ENCODE results near the gene ERI2. TPM values are rescaled to one million over a fixed set of nuclear protein-coding genes. Genes with fewer than 3 reads are reported as not detected.

Gene ERI2
- total RNA-seq, 2 donors from 2014 or later, result 31.6 to 35.2 TPM

DNA sequence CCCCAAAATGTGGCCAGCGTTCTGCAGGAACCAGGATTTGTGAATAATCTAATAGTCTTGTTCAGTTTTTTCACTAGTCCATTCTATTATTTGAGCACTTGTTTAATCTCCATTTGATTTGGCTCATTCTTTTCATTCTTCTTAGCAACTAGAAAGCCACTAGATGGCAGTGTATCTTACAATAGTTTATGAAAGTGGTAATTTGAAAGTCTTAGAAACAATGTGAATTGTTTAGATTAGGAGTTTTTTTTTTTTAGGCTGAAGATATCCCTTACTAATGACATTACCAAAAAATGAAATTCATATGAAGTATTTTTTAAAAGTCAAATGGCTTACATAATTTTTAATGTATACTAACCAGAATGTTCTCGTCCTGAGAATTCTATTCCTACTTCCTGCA lies 6.7 kb downstream of the ERI2 start:
- no peak for DNase-seq (ENCODE audit: low spot score)

DNA sequence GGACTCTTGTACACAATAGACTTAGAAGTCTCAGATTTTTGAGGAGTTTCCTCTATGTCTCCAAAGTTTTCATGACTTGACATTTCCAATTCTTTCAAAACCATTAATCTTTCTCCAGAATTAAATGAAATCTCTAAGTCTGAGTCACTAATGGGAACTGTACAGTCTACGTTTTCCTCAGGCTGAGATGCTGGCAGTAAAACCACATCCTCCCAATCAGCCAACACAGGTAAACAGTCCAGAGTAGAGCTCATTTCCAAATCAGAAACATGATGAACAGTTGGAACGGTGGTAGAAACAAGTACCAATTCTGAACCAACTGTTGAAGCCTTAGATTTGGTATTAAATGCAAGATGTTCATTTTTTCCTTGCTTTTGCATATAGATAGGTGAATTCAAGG lies 7.9 kb downstream of the ERI2 start:
- TF ChIP-seq POLR2AphosphoS5 (IDR thresholded peaks at IDR 0.05), result no peak
- TF ChIP-seq, protein P1, sequence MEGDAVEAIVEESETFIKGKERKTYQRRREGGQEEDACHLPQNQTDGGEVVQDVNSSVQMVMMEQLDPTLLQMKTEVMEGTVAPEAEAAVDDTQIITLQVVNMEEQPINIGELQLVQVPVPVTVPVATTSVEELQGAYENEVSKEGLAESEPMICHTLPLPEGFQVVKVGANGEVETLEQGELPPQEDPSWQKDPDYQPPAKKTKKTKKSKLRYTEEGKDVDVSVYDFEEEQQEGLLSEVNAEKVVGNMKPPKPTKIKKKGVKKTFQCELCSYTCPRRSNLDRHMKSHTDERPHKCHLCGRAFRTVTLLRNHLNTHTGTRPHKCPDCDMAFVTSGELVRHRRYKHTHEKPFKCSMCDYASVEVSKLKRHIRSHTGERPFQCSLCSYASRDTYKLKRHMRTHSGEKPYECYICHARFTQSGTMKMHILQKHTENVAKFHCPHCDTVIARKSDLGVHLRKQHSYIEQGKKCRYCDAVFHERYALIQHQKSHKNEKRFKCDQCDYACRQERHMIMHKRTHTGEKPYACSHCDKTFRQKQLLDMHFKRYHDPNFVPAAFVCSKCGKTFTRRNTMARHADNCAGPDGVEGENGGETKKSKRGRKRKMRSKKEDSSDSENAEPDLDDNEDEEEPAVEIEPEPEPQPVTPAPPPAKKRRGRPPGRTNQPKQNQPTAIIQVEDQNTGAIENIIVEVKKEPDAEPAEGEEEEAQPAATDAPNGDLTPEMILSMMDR (IDR thresholded peaks at IDR 0.05), result no peak
- TF ChIP-seq POLR2A (IDR thresholded peaks at IDR 0.05), result no peak
- intact Hi-C loops (cut with DNase I), result no loop called here
- no peak overlapping the region for H3K27ac ChIP-seq
- no peak overlapping the region for H3K4me3 ChIP-seq
- H3K36me3 ChIP-seq, result no peaks in the 10 kb centered on the region
- 84% methylated on average over 2 of the region's 2 CpGs for WGBS
- H3K27me3 ChIP-seq (replicated peaks; ENCODE audit: insufficient read depth), result no peaks in the 10 kb centered on the region
- DNase-seq (ENCODE audit: low spot score), result no peak
- no peaks in the 10 kb centered on the region for H3K9me3 ChIP-seq
- H3K4me1 ChIP-seq (replicated peaks), result no peaks in the 10 kb centered on the region

More for the DNA sequence above, 6.7 kb downstream of the ERI2 start:
- Histone ChIP-seq H3K4me3 (no peak overlapping the region), H3K9me3 (no peaks in the 10 kb centered on the region), H3K36me3 (no peaks in the 10 kb centered on the region), H3K4me1 (replicated peaks) (no peaks in the 10 kb centered on the region), H3K27ac (no peak overlapping the region), H3K27me3 (replicated peaks; ENCODE audit: insufficient read depth) (no peaks in the 10 kb centered on the region)
- WGBS, result 47% methylated on average over 2 of the region's 2 CpGs
- intact Hi-C loops (cut with DNase I), result no loop called here
- TF ChIP-seq, protein P1 (IDR thresholded peaks at IDR 0.05), result peak; percentile 25 to 63 (median 51)
- TF ChIP-seq POLR2A (IDR thresholded peaks at IDR 0.05) (no peak), POLR2AphosphoS5 (IDR thresholded peaks at IDR 0.05) (no peak)

DNA sequence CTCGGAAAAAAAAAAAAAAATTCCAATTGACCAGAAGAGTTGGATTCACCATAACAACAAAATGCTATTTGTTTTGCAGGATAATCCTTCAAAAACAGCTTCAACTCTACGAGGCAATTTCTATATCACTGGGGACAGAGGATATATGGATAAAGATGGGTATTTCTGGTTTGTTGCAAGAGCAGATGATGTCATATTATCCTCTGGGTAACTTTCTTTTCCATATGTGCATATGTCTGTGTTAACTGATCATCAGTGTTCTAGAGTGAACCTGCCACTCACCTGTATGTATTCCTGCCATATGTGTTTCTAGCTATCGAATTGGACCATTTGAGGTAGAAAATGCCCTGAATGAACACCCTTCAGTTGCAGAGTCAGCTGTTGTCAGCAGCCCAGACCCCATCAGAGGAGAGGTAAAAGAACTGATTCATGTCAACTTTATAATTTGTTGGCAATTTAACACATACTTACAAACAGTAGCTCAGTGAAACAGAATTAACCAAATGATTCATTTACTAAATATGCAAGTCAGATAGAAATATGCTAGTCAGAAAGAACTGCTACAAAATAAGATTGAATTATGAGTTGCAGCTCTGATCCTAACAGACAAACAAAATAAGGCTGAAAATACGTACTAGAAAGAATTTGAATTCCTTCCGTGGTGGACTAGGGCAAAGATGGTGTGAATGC lies 14.2 kb downstream of the ERI2 start:
- no peaks in the 10 kb centered on the region for H3K4me1 ChIP-seq (replicated peaks)
- 91% methylated on average over 5 of the region's 5 CpGs for WGBS
- H3K4me3 ChIP-seq, result no peak overlapping the region
- H3K27ac ChIP-seq, result no peak overlapping the region
- no peak for DNase-seq (ENCODE audit: low spot score)
- intact Hi-C loops (cut with DNase I), result no loop called here
- TF ChIP-seq POLR2A (IDR thresholded peaks at IDR 0.05), result no peak
- TF ChIP-seq, protein P1 (IDR thresholded peaks at IDR 0.05), result no peak
- TF ChIP-seq POLR2AphosphoS5 (IDR thresholded peaks at IDR 0.05), result no peak
- no peaks in the 10 kb centered on the region for H3K9me3 ChIP-seq
- H3K36me3 ChIP-seq, result no peaks in the 10 kb centered on the region
- no peaks in the 10 kb centered on the region for H3K27me3 ChIP-seq (replicated peaks; ENCODE audit: insufficient read depth)

DNA sequence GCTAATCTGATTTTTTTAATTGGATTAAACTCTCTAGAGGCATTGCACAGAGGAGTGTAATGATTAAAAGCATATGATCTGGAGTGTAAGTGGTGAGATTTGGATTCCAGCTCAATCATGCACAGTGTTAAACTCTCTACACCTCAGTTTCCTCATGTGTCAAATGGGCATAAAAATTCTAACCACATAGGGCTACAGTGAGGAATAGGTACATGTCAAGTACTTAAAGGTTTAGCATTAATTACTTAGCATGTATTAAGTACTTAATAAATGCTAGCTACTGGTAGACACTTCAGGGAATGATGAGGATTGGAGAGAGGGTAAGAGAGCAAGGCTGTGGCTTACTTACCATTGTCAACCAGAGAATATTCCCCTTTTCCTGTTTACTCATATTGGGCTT lies 17.1 kb downstream of the ERI2 start:
- H3K27me3 ChIP-seq (replicated peaks; ENCODE audit: insufficient read depth), result no peaks in the 10 kb centered on the region
- TF ChIP-seq, protein P1 (IDR thresholded peaks at IDR 0.05), result no peak
- TF ChIP-seq POLR2AphosphoS5 (IDR thresholded peaks at IDR 0.05) (no peak), POLR2A (IDR thresholded peaks at IDR 0.05) (no peak)

DNA sequence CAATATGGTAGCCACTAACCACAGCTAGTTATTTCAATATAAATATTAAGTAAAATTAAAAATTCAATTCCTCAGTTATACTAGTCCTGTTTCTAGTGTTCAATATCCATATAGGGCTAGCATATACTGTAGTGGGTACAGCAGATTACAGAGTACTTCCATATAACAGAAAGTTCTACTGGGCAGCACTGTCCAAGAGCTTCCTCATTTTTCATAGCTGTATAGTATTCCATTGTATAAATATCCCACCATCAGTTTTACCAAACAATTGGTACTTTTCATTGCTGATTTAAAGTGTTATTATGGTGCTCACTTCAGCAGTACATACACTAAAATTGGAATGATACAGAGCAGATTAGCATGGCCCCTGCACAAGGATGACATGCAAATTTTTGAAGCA lies 22.1 kb downstream of the ERI2 start:
- Histone ChIP-seq H3K9me3 (no peaks in the 10 kb centered on the region), H3K4me3 (no peak overlapping the region), H3K27ac (no peak overlapping the region), H3K4me1 (replicated peaks) (no peaks in the 10 kb centered on the region), H3K36me3 (no peaks in the 10 kb centered on the region), H3K27me3 (replicated peaks; ENCODE audit: insufficient read depth) (no peaks in the 10 kb centered on the region)
- TF ChIP-seq POLR2AphosphoS5 (IDR thresholded peaks at IDR 0.05), result no peak
- no peak for TF ChIP-seq POLR2A (IDR thresholded peaks at IDR 0.05)
- no peak for DNase-seq (ENCODE audit: low spot score)
- intact Hi-C loops (cut with DNase I), result no loop called here

More for the DNA sequence above, 17.1 kb downstream of the ERI2 start:
- H3K36me3 ChIP-seq, result no peaks in the 10 kb centered on the region
- no peak overlapping the region for H3K4me3 ChIP-seq
- no peak overlapping the region for H3K27ac ChIP-seq
- intact Hi-C loops (cut with DNase I), result no loop called here
- DNase-seq (ENCODE audit: low spot score), result no peak
- H3K4me1 ChIP-seq (replicated peaks), result no peaks in the 10 kb centered on the region
- H3K9me3 ChIP-seq, result no peaks in the 10 kb centered on the region
